Measurements from ENCODE around the gene ERVW-1. TPM values are rescaled to one million over a fixed set of nuclear protein-coding genes. Genes with fewer than 3 reads are reported as not detected.

The ERVW-1 gene
- total and polyA plus RNA-seq, 2 experiments from 2014 or later, result 0.07 TPM; not detected in 1

- no peak for TF ChIP-seq ZNF462 (CRISPR knock-in tag; IDR thresholded peaks at IDR 0.05)
- TF ChIP-seq ZNF114 (CRISPR knock-in tag; IDR thresholded peaks at IDR 0.05), result no peak
- no peak for TF ChIP-seq REST (IDR thresholded peaks at IDR 0.05; ENCODE audit: unreplicated experiment)
- TF ChIP-seq CTCF (conservative IDR thresholded peaks at IDR 0.05; ENCODE audit: low read depth in 2 of 2), result no peak
- TF ChIP-seq STAT1 (IDR thresholded peaks at IDR 0.05; ENCODE audit: unreplicated experiment), result no peak
- no peak for TF ChIP-seq JUNB (IDR thresholded peaks at IDR 0.05; ENCODE audit: unreplicated experiment)
- TF ChIP-seq POLR2AphosphoS5 (IDR thresholded peaks at IDR 0.05; ENCODE audit: low read depth), result no peak
These were observed 11.9 kb upstream of the ERVW-1 start (continued) for GRCh38 chr7:92489634-92490033.
